ENCODE results near the gene GPR55. TPM values are rescaled to one million over a fixed set of nuclear protein-coding genes. Genes with fewer than 3 reads are reported as not detected.

The GPR55 gene
- total and polyA plus RNA-seq, 8 donors, result 0.02 to 0.12 (median 0.06) TPM; not detected in 3

- TF ChIP-seq CTCF (IDR thresholded peaks at IDR 0.05), result no peak
- WGBS, 2 donors, result 83 to 89% methylated on average over 20 of the region's 20 CpGs
- no peak for DNase-seq
- Histone ChIP-seq H3K4me3 (no peak overlapping the region), H3K9me3 (no peaks in the 10 kb centered on the region), H3K27me3 (no peaks in the 10 kb centered on the region), H3K36me3 (peaks cover 0 to 10% (median 0%) of the 10 kb centered on the region in 3 donors), H3K4me1 (no peaks in the 10 kb centered on the region), H3K27ac (no peak overlapping the region)
- intact Hi-C loops (cut with DNase I), result no loop called here
- FAIRE-seq, result no peak
- ATAC-seq, result peak in 1 of 4 donors; percentile 11
These were observed 47.1 kb downstream of the GPR55 start for GRCh38 chr2:230877759-230878598.

- intact Hi-C loops (cut with DNase I), result no loop called here
- Histone ChIP-seq H3K4me3 (no peak overlapping the region), H3K9me3 (no peaks in the 10 kb centered on the region), H3K27ac (no peak overlapping the region), H3K4me1 (no peaks in the 10 kb centered on the region), H3K36me3 (peaks cover 0 to 10% (median 0%) of the 10 kb centered on the region in 3 donors), H3K27me3 (no peaks in the 10 kb centered on the region)
- 92 to 94% methylated on average over 27 of the region's 27 CpGs for WGBS, 2 donors
- no peak for FAIRE-seq
- ATAC-seq, result peak in 1 of 4 donors; percentile 22
- TF ChIP-seq CTCF (IDR thresholded peaks at IDR 0.05), result no peak
- DNase-seq, result no peak
These were observed 47.8 kb downstream of the GPR55 start for GRCh38 chr2:230877116-230877758.

- WGBS, 2 donors, result 93 to 96% methylated on average over 34 of the region's 34 CpGs
- no peak for TF ChIP-seq CTCF (IDR thresholded peaks at IDR 0.05)
- intact Hi-C loops (cut with DNase I), result no loop called here
These were observed 49.4 kb downstream of the GPR55 start for GRCh38 chr2:230875347-230876315.

GRCh38 chr2:230874876-230875275, 50.2 kb downstream of the GPR55 start:
- H3K27me3 ChIP-seq, result no peaks in the 10 kb centered on the region
- H3K27ac ChIP-seq, result no peak overlapping the region
- no peak for ATAC-seq
- intact Hi-C loops (cut with DNase I), result no loop called here
- FAIRE-seq, result no peak
- H3K9me3 ChIP-seq, result no peaks in the 10 kb centered on the region
- no peaks in the 10 kb centered on the region for H3K4me1 ChIP-seq
- H3K4me3 ChIP-seq, result no peak overlapping the region
- WGBS, 2 donors, result 89 to 94% methylated on average over 10 of the region's 10 CpGs
- no peak for TF ChIP-seq CTCF (IDR thresholded peaks at IDR 0.05)
- no peak for DNase-seq
- H3K36me3 ChIP-seq, result peaks cover 0 to 10% (median 0%) of the 10 kb centered on the region in 3 donors

More at GRCh38 chr2:230875347-230876315, 49.4 kb downstream of the GPR55 start:
- DNase-seq (no peak), ATAC-seq (no peak), FAIRE-seq (no peak)
- Histone ChIP-seq H3K4me1 (no peaks in the 10 kb centered on the region), H3K4me3 (no peak overlapping the region), H3K9me3 (no peaks in the 10 kb centered on the region), H3K27ac (no peak overlapping the region), H3K36me3 (peaks cover 0 to 10% (median 0%) of the 10 kb centered on the region in 3 donors), H3K27me3 (no peaks in the 10 kb centered on the region)

Data from pancreas (tissue), 10 donors.